ENCODE measurements around the gene ZNF763.
"Not testable (repeated sequence)": the region's sequence is repeated elsewhere in the genome, so short reads cannot be mapped to it uniquely, and the experiment has no call there.

ZNF763 gene

DNA sequence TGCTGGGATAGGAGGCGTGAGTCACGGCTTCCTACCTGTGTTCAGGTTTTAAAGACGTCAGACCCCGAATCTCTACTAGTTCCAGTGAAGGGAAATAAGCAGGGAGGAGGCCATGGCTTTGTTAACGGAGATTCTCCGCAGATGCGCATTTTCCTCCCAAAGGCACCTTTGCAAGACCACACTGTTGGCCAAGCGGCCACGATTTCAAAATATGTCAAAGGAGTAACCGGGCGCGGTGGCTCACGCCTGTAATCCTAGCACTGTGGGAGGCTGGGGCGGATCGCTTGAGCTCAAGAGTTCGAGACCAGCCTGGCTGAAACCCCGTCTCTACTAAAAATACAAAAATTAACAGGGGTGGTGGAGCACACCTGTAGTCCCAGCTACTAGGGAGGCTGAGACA is 21.9 kb downstream of the ZNF763 start:
- POLR2A ChIA-PET, result interaction anchor here (0.6 to 2.7 kb wide), 5 partner anchors 16 to 188 kb away, joined by 3 to 19 read pairs (median 3); partner anchors contain the start of genes ZNF491, ZNF69, ZNF700 and ZNF763
- CTCF ChIA-PET, result interaction anchor here (0.8 to 5.2 kb wide), 6 partner anchors 13 to 107 kb away, joined by 3 to 65 read pairs (median 5); partner anchors contain the start of genes ZNF700 and ZNF763
- WGBS (ENCODE audit: insufficient coverage), result 93% methylated on average over 15 of the region's 17 CpGs

GRCh38 chr19:11987405-11988281 is 22.8 kb downstream of the ZNF763 start:
- H3K27me3 ChIP-seq (replicated peaks in 2 of 5; ENCODE audit: control insufficient read depth in 4 of 5, insufficient read depth in 5 of 5, low read length in 4 of 5), result no peaks in the 10 kb centered on the region
- peaks cover 0 to 20% (median 2%) of the 10 kb centered on the region in 4 experiments for H3K36me3 ChIP-seq (ENCODE audit: control insufficient read depth in 4 of 4, insufficient read depth in 4 of 4, low read length in 3 of 4)
- peak; percentile 95 to 99 (median 98) for DNase-seq
- under 1% methylated on average over 42 of the region's 54 CpGs for WGBS (ENCODE audit: insufficient coverage)
- peaks cover 0 to 25% (median 3%) of the 10 kb centered on the region in 5 experiments for H3K9me3 ChIP-seq (ENCODE audit: control extremely low read depth in 1 of 5, control insufficient read depth in 4 of 5, insufficient read depth in 2 of 5, low read depth in 1 of 5, low read length in 4 of 5)
- ChIA-PET CTCF (interaction anchor here (0.5 to 5.2 kb wide), 21 partner anchors 10 to 201 kb away, joined by 3 to 65 read pairs (median 4); partner anchors contain the start of genes ZNF491, ZNF69, ZNF700 and ZNF763), POLR2A (interaction anchor here (0.6 to 2.7 kb wide), 10 partner anchors 17 to 552 kb away, joined by 3 to 22 read pairs (median 4); partner anchors contain the start of genes ZNF20, ZNF491, ZNF625 and ZNF69)
- H3K4me3 ChIP-seq (ENCODE audit: control insufficient read depth in 1 of 7, extremely low read depth in 1 of 7, insufficient read depth in 4 of 7, low read depth in 2 of 7, low read length in 6 of 7), result peak overlapping the region; percentile 92 to 99 (median 98)
- peak overlapping the region; percentile 91 to 94 for H3K27ac ChIP-seq (ENCODE audit: insufficient read depth in 1 of 2, low read depth in 1 of 2, low read length in 2 of 2, poor library complexity in 1 of 2, severe bottlenecking in 2 of 2)
- peaks cover 0 to 13% (median 12%) of the 10 kb centered on the region in 4 experiments for H3K4me1 ChIP-seq (ENCODE audit: control extremely low read depth in 1 of 4, control insufficient read depth in 4 of 4, insufficient read depth in 4 of 4, low read length in 3 of 4)

More for the DNA sequence above, 21.9 kb downstream of the ZNF763 start:
- DNase-seq, result no peak
- H3K4me1 ChIP-seq (ENCODE audit: control extremely low read depth in 1 of 4, control insufficient read depth in 4 of 4, insufficient read depth in 4 of 4, low read length in 3 of 4), result peaks cover 0 to 11% (median 11%) of the 10 kb centered on the region in 4 experiments
- H3K27me3 ChIP-seq (replicated peaks in 2 of 5; ENCODE audit: control insufficient read depth in 4 of 5, insufficient read depth in 5 of 5, low read length in 4 of 5), result no peaks in the 10 kb centered on the region
- H3K9me3 ChIP-seq (ENCODE audit: control extremely low read depth in 1 of 5, control insufficient read depth in 4 of 5, insufficient read depth in 2 of 5, low read depth in 1 of 5, low read length in 4 of 5), result peaks cover 0 to 31% (median 7%) of the 10 kb centered on the region in 5 experiments
- H3K36me3 ChIP-seq (ENCODE audit: control insufficient read depth in 4 of 4, insufficient read depth in 4 of 4, low read length in 3 of 4), result peaks cover 0 to 19% (median 2%) of the 10 kb centered on the region in 4 experiments
- peak overlapping the region in 2 of 7 experiments; percentile 98 for H3K4me3 ChIP-seq (ENCODE audit: control insufficient read depth in 1 of 7, extremely low read depth in 1 of 7, insufficient read depth in 4 of 7, low read depth in 2 of 7, low read length in 6 of 7)
- H3K27ac ChIP-seq (ENCODE audit: insufficient read depth in 1 of 2, low read depth in 1 of 2, low read length in 2 of 2, poor library complexity in 1 of 2, severe bottlenecking in 2 of 2), result no peak overlapping the region

DNA sequence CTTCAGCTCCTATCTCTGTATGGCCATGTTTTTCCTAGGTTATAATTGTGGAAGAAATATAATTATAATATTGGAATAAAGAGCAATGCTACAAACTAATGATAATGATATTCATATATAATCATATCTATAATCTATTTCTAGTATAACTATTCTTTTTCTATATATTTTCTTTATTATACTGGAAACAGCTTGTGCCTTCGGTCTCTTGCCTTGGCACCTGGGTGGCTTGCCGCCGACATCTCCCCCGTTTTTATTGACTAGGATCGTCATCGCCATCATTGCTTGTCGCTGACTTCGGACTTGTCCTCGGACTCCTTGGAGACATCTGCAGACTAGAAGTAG is 24.2 kb downstream of the ZNF763 start:
- H3K4me1 ChIP-seq (ENCODE audit: control extremely low read depth in 1 of 4, control insufficient read depth in 4 of 4, insufficient read depth in 4 of 4, low read length in 3 of 4), result peaks cover 0 to 13% (median 12%) of the 10 kb centered on the region in 4 experiments
- no peak for DNase-seq
- peak overlapping the region; percentile 91 to 94 for H3K27ac ChIP-seq (ENCODE audit: insufficient read depth in 1 of 2, low read depth in 1 of 2, low read length in 2 of 2, poor library complexity in 1 of 2, severe bottlenecking in 2 of 2)
- H3K27me3 ChIP-seq (replicated peaks in 2 of 5; ENCODE audit: control insufficient read depth in 4 of 5, insufficient read depth in 5 of 5, low read length in 4 of 5), result no peaks in the 10 kb centered on the region
- ChIA-PET CTCF (interaction anchor here (0.6 to 5.2 kb wide), 21 partner anchors 8 to 192 kb away, joined by 3 to 65 read pairs (median 4); partner anchors contain the start of genes ZNF20, ZNF491, ZNF69 and ZNF700), POLR2A (interaction anchor here (1.2 to 2.7 kb wide), 4 partner anchors 25 to 151 kb away, joined by 4 to 22 read pairs (median 12); partner anchors contain the start of genes ZNF20, ZNF700 and ZNF763)
- H3K9me3 ChIP-seq (ENCODE audit: control extremely low read depth in 1 of 5, control insufficient read depth in 4 of 5, insufficient read depth in 2 of 5, low read depth in 1 of 5, low read length in 4 of 5), result peaks cover 0 to 11% (median 0%) of the 10 kb centered on the region in 5 experiments
- 84% methylated on average over 8 of the region's 9 CpGs for WGBS (ENCODE audit: insufficient coverage)
- H3K4me3 ChIP-seq (ENCODE audit: control insufficient read depth in 1 of 7, extremely low read depth in 1 of 7, insufficient read depth in 4 of 7, low read depth in 2 of 7, low read length in 6 of 7), result peak overlapping the region in 6 of 7 experiments; percentile 38 to 99 (median 98)
- H3K36me3 ChIP-seq (ENCODE audit: control insufficient read depth in 4 of 4, insufficient read depth in 4 of 4, low read length in 3 of 4), result peaks cover 0 to 28% (median 2%) of the 10 kb centered on the region in 4 experiments

GRCh38 chr19:11991921-11992320 is 27.1 kb downstream of the ZNF763 start:
- WGBS (ENCODE audit: insufficient coverage), result 100% methylated on average over 1 of the region's 4 CpGs
- POLR2A ChIA-PET, result not testable (repeated sequence)

DNA sequence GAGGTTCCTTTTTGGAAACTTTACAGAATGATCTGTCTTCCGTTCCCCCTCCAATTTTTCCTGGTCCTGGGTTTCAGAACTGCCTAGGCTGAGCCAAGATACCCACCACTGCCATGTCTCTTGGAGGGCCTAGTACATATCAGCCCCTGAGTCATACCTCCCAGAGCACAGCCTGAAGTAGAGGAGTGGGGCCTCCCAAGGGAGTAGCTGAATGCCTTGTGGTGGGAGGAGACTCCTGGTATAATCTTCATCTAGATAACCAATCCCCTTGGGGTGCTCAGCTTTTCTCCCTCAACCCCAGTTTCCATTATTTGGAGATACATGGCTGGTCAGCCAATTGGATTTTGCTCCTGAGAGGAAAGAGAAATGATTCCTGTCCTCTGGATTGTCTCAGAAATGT is 30.3 kb downstream of the ZNF763 start:
- WGBS (ENCODE audit: insufficient coverage), result 100% methylated on average over 1 of the region's 1 CpG
- POLR2A ChIA-PET, result no interaction called here
- Histone ChIP-seq H3K4me3 (ENCODE audit: control insufficient read depth in 1 of 7, extremely low read depth in 1 of 7, insufficient read depth in 4 of 7, low read depth in 2 of 7, low read length in 6 of 7) (no peak overlapping the region), H3K4me1 (ENCODE audit: control extremely low read depth in 1 of 4, control insufficient read depth in 4 of 4, insufficient read depth in 4 of 4, low read length in 3 of 4) (peaks cover 0 to 6% (median 3%) of the 10 kb centered on the region in 4 experiments), H3K9me3 (ENCODE audit: control extremely low read depth in 1 of 5, control insufficient read depth in 4 of 5, insufficient read depth in 2 of 5, low read depth in 1 of 5, low read length in 4 of 5) (peaks cover 1 to 36% (median 13%) of the 10 kb centered on the region in 5 experiments), H3K27me3 (replicated peaks in 2 of 5; ENCODE audit: control insufficient read depth in 4 of 5, insufficient read depth in 5 of 5, low read length in 4 of 5) (no peaks in the 10 kb centered on the region), H3K27ac (ENCODE audit: insufficient read depth in 1 of 2, low read depth in 1 of 2, low read length in 2 of 2, poor library complexity in 1 of 2, severe bottlenecking in 2 of 2) (no peak overlapping the region), H3K36me3 (ENCODE audit: control insufficient read depth in 4 of 4, insufficient read depth in 4 of 4, low read length in 3 of 4) (peaks cover 5 to 54% (median 13%) of the 10 kb centered on the region in 4 experiments)
- CTCF ChIA-PET, result no interaction called here
- no peak for DNase-seq

More at GRCh38 chr19:11991921-11992320, 27.1 kb downstream of the ZNF763 start:
- Histone ChIP-seq H3K4me1 (ENCODE audit: control extremely low read depth in 1 of 4, control insufficient read depth in 4 of 4, insufficient read depth in 4 of 4, low read length in 3 of 4) (peaks cover 0 to 13% (median 12%) of the 10 kb centered on the region in 4 experiments), H3K36me3 (ENCODE audit: control insufficient read depth in 4 of 4, insufficient read depth in 4 of 4, low read length in 3 of 4) (peaks cover 0 to 40% (median 7%) of the 10 kb centered on the region in 4 experiments), H3K9me3 (ENCODE audit: control extremely low read depth in 1 of 5, control insufficient read depth in 4 of 5, insufficient read depth in 2 of 5, low read depth in 1 of 5, low read length in 4 of 5) (peaks cover 0 to 19% (median 0%) of the 10 kb centered on the region in 5 experiments), H3K27ac (ENCODE audit: insufficient read depth in 1 of 2, low read depth in 1 of 2, low read length in 2 of 2, poor library complexity in 1 of 2, severe bottlenecking in 2 of 2) (peak overlapping the region in 1 of 2 experiments; percentile 20)
- H3K4me3 ChIP-seq (ENCODE audit: control insufficient read depth in 1 of 7, extremely low read depth in 1 of 7, insufficient read depth in 4 of 7, low read depth in 2 of 7, low read length in 6 of 7); H3K27me3 ChIP-seq (replicated peaks in 2 of 5; ENCODE audit: control insufficient read depth in 4 of 5, insufficient read depth in 5 of 5, low read length in 4 of 5); DNase-seq: not testable (repeated sequence)
- CTCF ChIA-PET, result interaction anchor here (0.9 to 2.2 kb wide), 5 partner anchors 29 to 194 kb away, joined by 3 to 7 read pairs (median 6); partner anchors contain the start of gene ZNF491

- H3K9me3 ChIP-seq (ENCODE audit: control extremely low read depth in 1 of 5, control insufficient read depth in 4 of 5, insufficient read depth in 2 of 5, low read depth in 1 of 5, low read length in 4 of 5), result peaks cover 5 to 39% (median 18%) of the 10 kb centered on the region in 5 experiments
- ChIA-PET CTCF (interaction anchor here (1.1 to 1.3 kb wide), 2 partner anchors 12 to 59 kb away, joined by 4 to 6 read pairs; no protein-coding TSS in a partner anchor), POLR2A (no interaction called here)
Observed at GRCh38 chr19:12000152-12000981, 35.5 kb downstream of the ZNF763 start.

More at GRCh38 chr19:12000152-12000981, 35.5 kb downstream of the ZNF763 start:
- H3K36me3 ChIP-seq (ENCODE audit: control insufficient read depth in 4 of 4, insufficient read depth in 4 of 4, low read length in 3 of 4), result peaks cover 12 to 46% (median 29%) of the 10 kb centered on the region in 4 experiments
- H3K4me3 ChIP-seq (ENCODE audit: control insufficient read depth in 1 of 7, extremely low read depth in 1 of 7, insufficient read depth in 4 of 7, low read depth in 2 of 7, low read length in 6 of 7), result no peak overlapping the region
- H3K27me3 ChIP-seq (replicated peaks in 2 of 5; ENCODE audit: control insufficient read depth in 4 of 5, insufficient read depth in 5 of 5, low read length in 4 of 5), result no peaks in the 10 kb centered on the region
- no peak for DNase-seq
- H3K4me1 ChIP-seq (ENCODE audit: control extremely low read depth in 1 of 4, control insufficient read depth in 4 of 4, insufficient read depth in 4 of 4, low read length in 3 of 4), result no peaks in the 10 kb centered on the region
- no peak overlapping the region for H3K27ac ChIP-seq (ENCODE audit: insufficient read depth in 1 of 2, low read depth in 1 of 2, low read length in 2 of 2, poor library complexity in 1 of 2, severe bottlenecking in 2 of 2)
- WGBS (ENCODE audit: insufficient coverage), result 98% methylated on average over 5 of the region's 9 CpGs

Data from common myeloid progenitor, CD34-positive (primary cell).